HG03442 (cell line): ENCODE measurements around the gene SYCE3.
"Not testable (repeated sequence)": the region's sequence is repeated elsewhere in the genome, so short reads cannot be mapped to it uniquely, and the experiment has no call there.

Experiments used
- ATAC-seq: cut with Tn5 transposase; IDR thresholded peaks from one replicate; pipeline ENCODE4 v1.9.1; 2021; ENCODE audit warnings: mild to moderate bottlenecking, moderate library complexity; ENCODE audit not compliant: unreplicated experiment

Gene SYCE3

DNA sequence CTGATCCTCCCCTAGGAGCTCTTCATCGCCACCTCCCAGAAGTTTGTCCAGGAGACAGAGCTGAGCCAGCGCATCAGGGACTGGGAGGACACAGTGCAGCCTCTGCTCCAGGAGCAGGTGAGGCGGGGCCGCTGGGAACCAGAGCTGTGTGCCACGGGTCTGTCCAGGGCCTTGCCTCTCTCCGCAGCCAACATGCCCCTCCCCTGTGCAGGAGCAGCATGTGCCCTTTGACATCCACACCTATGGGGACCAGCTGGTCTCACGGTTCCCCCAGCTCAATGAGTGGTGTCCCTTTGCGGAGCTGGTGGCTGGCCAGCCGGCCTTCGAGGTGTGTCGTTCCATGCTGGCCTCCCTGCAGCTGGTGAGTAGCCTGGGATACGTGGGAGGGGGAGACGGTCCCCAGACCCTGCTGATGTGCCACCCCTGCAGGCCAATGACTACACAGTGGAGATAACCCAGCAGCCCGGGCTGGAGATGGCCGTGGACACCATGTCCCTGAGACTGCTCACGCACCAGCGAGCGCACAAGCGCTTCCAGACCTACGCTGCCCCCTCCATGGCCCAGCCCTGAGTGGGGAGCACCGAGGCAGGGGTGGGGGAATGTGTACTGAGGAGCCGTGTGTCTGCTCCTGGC is 39.8 kb downstream of the SYCE3 start:
- ATAC-seq, result no peak

DNA sequence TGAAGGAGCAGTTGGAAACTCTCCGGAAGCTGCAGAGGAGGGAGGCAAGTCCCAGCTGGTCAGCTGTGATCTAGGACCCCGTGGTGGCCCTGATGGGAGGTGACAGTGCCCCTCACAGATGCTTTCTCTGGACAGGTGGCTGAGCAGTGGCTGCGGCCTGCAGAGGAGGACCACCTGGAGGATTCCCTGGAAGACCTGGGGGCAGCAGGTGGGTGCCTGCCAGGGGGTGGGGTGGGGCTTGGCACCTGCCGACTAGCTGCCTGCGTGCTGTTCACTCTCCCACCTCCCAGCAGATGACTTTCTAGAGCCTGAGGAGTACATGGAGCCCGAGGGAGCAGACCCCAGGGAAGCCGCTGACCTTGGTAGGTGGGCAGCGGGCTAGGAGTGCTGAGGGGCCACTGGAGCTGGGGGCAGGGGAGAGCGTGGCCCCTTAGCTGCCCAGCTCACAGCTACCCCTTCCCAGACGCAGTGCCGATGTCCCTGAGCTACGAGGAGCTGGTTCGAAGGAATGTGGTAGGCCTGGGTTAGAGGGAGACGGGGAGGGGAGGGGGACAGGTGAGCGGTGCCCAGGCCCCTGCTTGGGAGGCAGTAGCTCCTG is 40.4 kb downstream of the SYCE3 start:
- no peak for ATAC-seq

GRCh38 chr22:50521710-50522109 is 41.0 kb downstream of the SYCE3 start:
- no peak for ATAC-seq

DNA sequence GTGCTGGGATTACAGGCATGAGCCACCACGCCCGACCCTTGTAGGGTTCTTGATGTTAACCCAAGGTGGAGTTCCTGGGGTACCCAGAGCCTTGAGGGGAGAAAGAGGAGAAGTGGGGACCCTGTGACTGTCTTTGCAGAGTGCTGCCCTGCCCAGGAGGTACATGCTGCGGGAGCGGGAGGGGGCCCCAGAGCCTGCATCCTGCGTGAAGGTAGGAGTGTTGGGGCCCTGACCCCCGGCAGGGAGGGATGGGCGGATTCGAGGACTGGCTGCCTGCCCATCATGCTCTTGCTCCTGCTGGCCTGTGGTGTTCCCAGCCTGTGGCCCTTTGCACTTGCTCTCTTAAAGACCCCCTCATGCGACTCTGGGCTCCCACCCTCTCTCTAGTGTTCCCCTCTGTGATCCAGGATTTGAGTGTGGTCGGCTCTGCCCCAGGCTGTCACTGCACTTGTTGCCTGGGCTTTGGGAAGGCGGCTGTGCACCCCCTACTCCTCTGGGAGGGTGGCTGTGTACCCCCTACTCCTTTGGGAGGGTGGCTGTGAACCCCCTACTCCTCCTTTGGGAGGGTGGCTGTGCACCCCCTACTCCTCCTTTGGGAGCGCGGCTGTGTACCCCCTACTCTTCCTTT is 41.8 kb downstream of the SYCE3 start:
- no peak for ATAC-seq

- ATAC-seq, result not testable (repeated sequence)
These were observed 42.5 kb downstream of the SYCE3 start for GRCh38 chr22:50520184-50520583.

DNA sequence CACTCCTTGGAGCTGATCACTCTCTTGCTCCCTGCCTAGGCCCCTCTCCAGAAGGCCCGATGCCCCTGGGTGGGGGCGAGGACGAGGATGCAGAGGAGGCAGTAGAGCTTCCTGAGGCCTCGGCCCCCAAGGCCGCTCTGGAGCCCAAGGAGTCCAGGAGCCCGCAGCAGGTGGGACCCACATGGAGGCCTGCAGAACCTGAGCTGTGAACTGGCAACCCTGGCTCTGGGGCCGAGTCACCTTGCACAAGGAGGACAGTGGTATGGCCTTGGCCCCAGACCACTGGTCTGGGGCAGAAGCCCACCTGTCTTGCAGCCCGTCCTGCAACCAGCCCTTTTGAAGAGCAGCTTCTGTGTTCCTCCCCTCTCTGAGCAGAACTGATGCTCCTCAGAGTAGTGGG is 43.6 kb downstream of the SYCE3 start:
- no peak for ATAC-seq

DNA sequence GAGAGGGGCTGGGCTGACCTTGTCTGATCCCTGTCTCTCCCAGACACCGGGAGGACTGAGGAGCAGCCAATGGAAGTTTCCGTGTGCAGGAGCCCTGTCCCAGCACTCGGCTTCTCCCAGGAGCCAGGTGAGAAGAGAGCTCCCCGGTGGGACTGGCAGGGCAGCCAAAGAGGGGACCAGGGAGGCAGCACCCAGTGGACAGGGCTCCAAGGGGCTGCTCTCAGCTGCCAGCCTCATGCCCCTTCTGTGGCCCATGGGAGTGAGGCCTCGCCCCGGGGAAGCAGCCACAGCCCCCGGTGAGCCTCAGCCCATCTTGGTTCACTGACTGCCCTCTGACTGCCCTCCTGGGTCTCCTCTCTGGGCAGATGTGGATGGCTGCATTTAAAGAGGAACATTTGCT is 44.1 kb downstream of the SYCE3 start:
- no peak for ATAC-seq

GRCh38 chr22:50517495-50518260 is 45.0 kb downstream of the SYCE3 start:
- no peak for ATAC-seq

- ATAC-seq, result no peak
These were observed 45.8 kb downstream of the SYCE3 start for GRCh38 chr22:50516891-50517290.

GRCh38 chr22:50516068-50516467 is 46.7 kb downstream of the SYCE3 start:
- ATAC-seq, result no peak

GRCh38 chr22:50513175-50513574 is 49.5 kb downstream of the SYCE3 start:
- ATAC-seq, result no peak

DNA sequence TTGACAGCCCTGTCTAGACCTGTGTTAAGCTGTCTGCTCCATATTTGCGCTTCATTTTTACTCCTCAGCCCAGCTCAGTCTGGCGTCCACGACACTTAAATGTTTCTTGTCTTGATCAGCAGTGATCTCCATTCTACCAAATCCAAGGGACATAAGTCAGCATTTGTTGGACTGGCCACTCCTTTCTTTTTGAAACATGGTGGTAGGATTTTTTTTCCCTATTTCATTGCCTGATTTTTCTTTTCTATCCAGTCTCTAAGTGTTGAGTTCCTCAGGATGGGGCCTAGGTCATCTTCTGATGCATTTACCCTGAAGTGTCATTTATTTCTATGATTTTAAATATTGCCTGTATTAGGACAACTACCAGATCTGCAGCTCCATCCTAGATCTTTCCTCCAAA is 53.8 kb downstream of the SYCE3 start:
- ATAC-seq, result no peak

DNA sequence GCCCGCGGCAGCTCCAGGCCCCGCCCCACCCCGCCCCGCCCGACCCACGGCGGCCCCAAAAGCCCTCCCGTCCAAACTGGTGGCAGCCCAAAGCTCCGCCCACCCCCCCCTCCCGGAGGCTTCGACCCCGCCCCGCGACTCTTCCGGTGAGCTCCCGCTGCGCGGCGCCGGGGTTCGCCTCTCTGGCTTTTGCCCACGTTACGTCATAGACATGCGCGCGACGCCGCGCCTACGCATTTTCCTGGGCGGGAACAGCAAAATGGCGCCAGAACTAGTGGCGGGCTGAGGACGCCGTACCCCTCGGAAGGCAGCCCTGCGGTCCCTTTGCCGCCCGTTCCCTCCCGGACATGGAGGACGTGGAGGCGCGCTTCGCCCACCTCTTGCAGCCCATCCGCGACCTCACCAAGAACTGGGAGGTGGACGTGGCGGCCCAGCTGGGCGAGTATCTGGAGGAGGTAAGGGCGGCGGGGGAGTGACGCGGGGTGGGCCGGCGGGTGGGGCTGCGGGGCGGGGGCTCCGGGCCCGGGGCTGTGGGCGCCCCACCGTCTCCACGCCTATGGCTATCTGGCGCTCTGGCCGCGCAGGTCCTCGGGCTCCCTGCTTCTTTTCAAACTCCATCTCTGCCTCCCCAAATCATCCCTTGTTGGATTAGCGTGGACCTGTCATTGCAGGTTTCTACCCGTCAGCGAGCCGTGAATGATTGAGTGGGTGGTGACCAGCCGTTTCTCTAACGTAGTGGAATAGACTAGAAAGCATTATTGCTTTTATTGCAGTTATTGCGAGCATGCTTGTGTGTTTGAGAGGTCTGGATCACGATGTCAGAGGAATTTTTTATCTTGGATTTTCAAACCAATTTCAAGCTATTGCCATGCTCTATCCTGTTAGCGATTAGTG is 54.5 kb downstream of the SYCE3 start, which contains the start of gene NCAPH2:
NCAPH2 (plus strand) TSS at position 234 of the 894 bp plus-strand sequence; CDS start at position 348, 114 bp downstream.
- peak; percentile 59 for ATAC-seq

DNA sequence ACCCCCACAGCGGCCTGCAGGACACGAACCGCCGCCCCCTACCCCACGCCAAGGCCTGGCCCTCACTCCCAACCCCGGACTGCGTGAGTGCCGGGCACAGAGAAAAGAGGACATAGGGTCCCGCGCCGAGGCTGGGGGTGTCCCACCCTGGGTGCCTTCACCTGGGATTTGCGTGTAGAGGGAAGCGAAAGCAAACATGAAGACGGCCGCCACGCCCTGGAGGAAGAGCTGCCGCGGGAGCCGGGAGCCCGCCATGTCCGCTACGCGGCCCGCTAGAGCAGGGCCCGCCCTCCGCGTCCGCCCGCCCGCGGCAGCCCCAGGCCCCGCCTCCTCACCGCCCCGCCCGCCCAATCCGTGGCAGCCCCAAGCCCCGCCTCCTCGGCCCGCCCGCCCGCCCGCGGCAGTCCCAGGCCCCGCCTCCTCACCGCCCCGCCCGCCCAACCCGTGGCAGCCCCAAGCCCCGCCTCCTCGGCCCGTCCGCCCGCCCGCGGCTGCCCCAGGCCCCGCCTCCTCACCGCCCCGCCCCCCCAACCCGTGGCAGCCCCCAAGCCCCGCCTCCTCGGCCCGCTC is 55.2 kb downstream of the SYCE3 start, which contains the start of gene LMF2:
LMF2 (minus strand) TSS at position 282 of the 570 bp plus-strand sequence; CDS start at position 255, 27 bp downstream.
- ATAC-seq, result peak; percentile 51

- peak; percentile 3 for ATAC-seq
These were observed 55.9 kb downstream of the SYCE3 start for GRCh38 chr22:50506611-50507420.

DNA sequence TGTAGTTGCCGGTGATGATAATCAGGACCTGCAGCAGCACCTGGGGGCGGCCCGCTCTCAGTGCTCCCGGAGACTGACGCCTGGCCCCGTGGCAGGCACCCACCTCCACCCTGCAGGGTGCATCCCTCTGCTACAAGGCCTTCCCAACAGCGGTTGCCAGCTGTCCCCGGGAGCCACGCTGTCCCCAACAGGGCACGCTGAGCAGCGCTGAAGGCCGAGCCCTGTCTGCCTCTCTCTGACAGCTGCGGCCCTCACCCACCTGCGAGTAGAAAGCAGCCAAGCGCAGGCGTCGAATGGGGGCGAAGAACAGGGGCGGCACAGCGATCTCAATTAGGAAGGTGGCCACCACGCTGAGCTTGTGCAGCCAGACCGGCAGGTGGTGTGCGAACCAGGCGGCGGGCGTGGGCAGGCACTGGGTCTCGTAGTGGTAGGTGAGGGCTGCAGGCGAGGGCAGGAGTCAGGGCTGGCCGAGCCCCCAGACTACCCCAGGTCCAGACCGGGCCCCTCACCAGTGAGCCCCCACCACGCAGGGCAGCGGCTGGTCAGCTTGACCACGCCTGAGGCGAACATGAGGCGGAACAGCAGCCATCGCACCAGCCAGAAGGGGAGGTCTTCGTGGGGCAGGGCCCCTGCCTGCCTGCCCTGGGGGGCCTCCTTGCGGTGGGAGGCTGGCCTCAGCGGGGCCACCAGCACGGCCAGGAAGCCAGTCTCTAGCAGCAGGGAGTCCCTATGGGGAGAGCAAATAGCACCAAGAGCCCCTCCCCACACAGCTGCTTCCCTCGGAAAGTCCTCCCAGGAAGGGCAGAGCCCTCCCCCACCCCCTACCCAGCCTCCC is 56.7 kb downstream of the SYCE3 start:
- ATAC-seq, result no peak

GRCh38 chr22:50505276-50505775 is 57.4 kb downstream of the SYCE3 start:
- no peak for ATAC-seq
